GM12865 (cell line): ENCODE results near the gene ASCL4.

Experiments
- DNase-seq: peaks from one replicate; pipeline ENCODE4 v3.0.0; 2010; ENCODE audit warnings: low read depth
- H3K4me3 ChIP-seq: 2 replicates; pipeline ENCODE4 v1.5.1; 2011; ENCODE audit warnings: mild to moderate bottlenecking, low read depth, low read length, control low read depth
- CTCF ChIP-seq: IDR thresholded peaks from 2 replicates; pipeline ENCODE4 v1.5.1; 2011; ENCODE audit warnings: low read length, control low read depth, low read depth, inconsistent platforms; ENCODE audit not compliant: insufficient read depth; ENCODE audit errors: missing control alignments

The ASCL4 gene

GRCh38 chr12:107735763-107736162 is 38.7 kb upstream of the ASCL4 start:
- no peak overlapping the region for H3K4me3 ChIP-seq
- no peak for TF ChIP-seq CTCF
- DNase-seq, result no peak

DNA sequence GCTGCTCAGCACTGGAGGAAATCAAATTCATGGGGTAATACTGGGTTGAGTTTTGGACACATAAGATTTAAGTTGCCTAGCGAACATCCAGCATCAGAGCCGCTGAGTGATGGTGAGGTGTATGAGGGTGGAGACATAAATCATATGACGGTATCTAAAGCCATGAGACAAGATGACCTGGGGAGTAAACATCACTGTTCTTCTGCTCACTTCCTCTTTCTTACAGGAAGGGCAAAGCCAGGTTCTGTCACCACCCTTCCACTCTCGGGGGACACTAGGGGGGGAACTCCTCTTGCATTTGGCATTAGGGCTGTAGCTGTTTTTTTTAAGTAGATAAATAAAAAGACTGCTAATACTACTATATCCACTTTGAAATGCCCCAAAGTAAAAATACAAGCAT is 37.6 kb upstream of the ASCL4 start:
- no peak overlapping the region for H3K4me3 ChIP-seq
- DNase-seq, result peak; percentile 83
- TF ChIP-seq CTCF, result peak; percentile 26

DNA sequence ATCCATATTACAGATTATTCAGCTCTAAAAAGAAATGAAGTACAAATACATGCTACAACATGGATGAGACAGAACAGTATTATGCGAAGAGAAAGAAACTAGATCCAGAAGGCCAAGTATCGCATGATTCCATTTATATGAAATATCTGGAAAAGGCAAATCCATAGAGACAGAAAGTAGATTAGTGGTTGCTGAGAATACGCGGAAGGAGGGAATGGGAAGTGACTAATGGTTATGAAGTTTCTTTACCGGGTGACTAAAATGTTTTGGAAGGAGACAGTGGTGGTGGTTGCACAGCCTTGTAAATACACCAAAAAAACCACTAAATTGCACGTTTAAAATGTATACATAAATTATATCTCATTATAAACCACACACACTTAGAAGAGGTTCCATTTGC is 26.0 kb upstream of the ASCL4 start:
- DNase-seq, result no peak
- no peak overlapping the region for H3K4me3 ChIP-seq
- no peak for TF ChIP-seq CTCF

- no peak overlapping the region for H3K4me3 ChIP-seq
- DNase-seq, result no peak
- TF ChIP-seq CTCF, result no peak
Measured at GRCh38 chr12:107749083-107749482, 25.4 kb upstream of the ASCL4 start.

GRCh38 chr12:107759410-107759809 is 15.1 kb upstream of the ASCL4 start:
- peak; percentile 44 for DNase-seq
- no peak for TF ChIP-seq CTCF
- H3K4me3 ChIP-seq, result peak overlapping the region; percentile 75

- DNase-seq, result peak; percentile 45
- TF ChIP-seq CTCF, result no peak
- peak overlapping the region; percentile 75 for H3K4me3 ChIP-seq
Measured at GRCh38 chr12:107760207-107760808, 14.2 kb upstream of the ASCL4 start.
